IMR-90 (cell line): ENCODE results near the gene OFD1. TPM values are rescaled to one million over a fixed set of nuclear protein-coding genes. Genes with fewer than 3 reads are reported as not detected.

Experiments used
- ATAC-seq: fragments of 200-7000 bp; cut with Tn5 transposase; 2 replicates; pipeline ENCODE4 v1.9.1; 2020; ENCODE audit warnings: low read depth, mild to moderate bottlenecking, moderate library complexity
- BruUV-seq: library from RNA; stranded (reverse); fragments of 400-500 nt; replicated peaks from 2 replicates; lab custom pipeline; 2021; lab: Mats Ljungman, UMichigan
- CTCF ChIA-PET: fragments of 300-600 bp; formaldehyde crosslinking; extraction: SDS; loops from one replicate; lab custom pipeline; 2021; ENCODE audit warnings: antibody characterized with exemption; lab: Yijun Ruan, JAX
- POLR2A ChIA-PET: fragments of 300-600 bp; sonication (Branson Sonifier 250); formaldehyde crosslinking; loops from one replicate; lab custom pipeline; 2022; ENCODE audit warnings: antibody characterized with exemption; ENCODE audit not compliant: unreplicated experiment; lab: Charles Lee
- DNase-seq: peaks from one replicate; pipeline ENCODE4 v3.0.0; 2013
- H2AFZ ChIP-seq: replicated peaks from 2 replicates; pipeline ENCODE3; 2013; ENCODE audit warnings: low read length, mild to moderate bottlenecking; ENCODE audit not compliant: poor library complexity
- H2AK5ac ChIP-seq: 2 replicates; pipeline ENCODE4 v1.6.1; 2013; ENCODE audit warnings: low read depth, low read length, inconsistent platforms
- H2AK9ac ChIP-seq: replicated peaks from 2 replicates; pipeline ENCODE3; 2013; ENCODE audit warnings: mild to moderate bottlenecking, low read depth, low read length, moderate library complexity; ENCODE audit not compliant: poor library complexity
- H2BK120ac ChIP-seq: 2 replicates; pipeline ENCODE4 v1.6.1; 2013; ENCODE audit warnings: low read depth, low read length, inconsistent platforms
- H2BK15ac ChIP-seq: 3 replicates; pipeline ENCODE4 v1.6.1; 2013; ENCODE audit warnings: low read depth, low read length, inconsistent platforms
- H2BK20ac ChIP-seq: 2 replicates; pipeline ENCODE4 v1.6.1; 2013; ENCODE audit warnings: low read depth, mild to moderate bottlenecking, inconsistent platforms, low read length, moderate library complexity
- H2BK5ac ChIP-seq: 2 replicates; pipeline ENCODE4 v1.6.1; 2013; ENCODE audit warnings: mild to moderate bottlenecking, low read depth, low read length, inconsistent platforms; ENCODE audit not compliant: poor library complexity, severe bottlenecking
- H3K14ac ChIP-seq: replicated peaks from 2 replicates; pipeline ENCODE4 v1.6.1; 2013; ENCODE audit warnings: low read depth, low read length, inconsistent platforms
- H3K18ac ChIP-seq: 2 replicates; pipeline ENCODE4 v1.6.1; 2013; ENCODE audit warnings: low read depth, low read length, control low read depth
- H3K23ac ChIP-seq: 2 replicates; pipeline ENCODE4 v1.6.1; 2013; ENCODE audit warnings: low read depth, low read length, inconsistent platforms
- H3K27ac ChIP-seq: 2 replicates; pipeline ENCODE4 v1.5.1; 2013; ENCODE audit warnings: mild to moderate bottlenecking, control low read depth, low read length; ENCODE audit not compliant: insufficient read depth
- H3K27me3 ChIP-seq: 2 replicates; pipeline ENCODE4 v1.6.1; 2013; ENCODE audit warnings: low read length; ENCODE audit not compliant: control insufficient read depth, insufficient read depth
- H3K36me3 ChIP-seq: 2 replicates; pipeline ENCODE4 v1.6.1; 2013; ENCODE audit warnings: low read length, mixed read lengths; ENCODE audit not compliant: control insufficient read depth, insufficient read depth
- H3K4ac ChIP-seq: 2 replicates; pipeline ENCODE4 v1.6.1; 2013; ENCODE audit warnings: low read depth, low read length, inconsistent platforms
- H3K4me1 ChIP-seq: 2 replicates; pipeline ENCODE4 v1.6.1; 2013; ENCODE audit warnings: low read length, mixed read lengths; ENCODE audit not compliant: control insufficient read depth, insufficient read depth
- H3K4me2 ChIP-seq: 2 replicates; pipeline ENCODE4 v1.6.1; 2013; ENCODE audit warnings: low read depth, mild to moderate bottlenecking, control low read depth, low read length, moderate library complexity
- H3K4me3 ChIP-seq: 2 replicates; pipeline ENCODE4 v1.5.1; 2013; ENCODE audit warnings: low read depth, mild to moderate bottlenecking, control low read depth, low read length, moderate library complexity; ENCODE audit not compliant: insufficient read depth
- H3K56ac ChIP-seq: 2 replicates; pipeline ENCODE4 v1.6.1; 2013; ENCODE audit warnings: low read length, inconsistent platforms; ENCODE audit not compliant: insufficient read depth; ENCODE audit errors: extremely low read depth
- H3K79me1 ChIP-seq, 2 experiments: 2 replicates each; pipeline ENCODE4 v1.6.1; 2013; ENCODE audit warnings: low read length in 2 of 2, inconsistent platforms in 1 of 2, low read depth in 1 of 2
- H3K9ac ChIP-seq: 2 replicates; pipeline ENCODE4 v1.6.1; 2013; ENCODE audit warnings: low read depth, low read length, control low read depth
- H3K9me1 ChIP-seq: 2 replicates; pipeline ENCODE4 v1.6.1; 2013; ENCODE audit warnings: low read length, inconsistent platforms; ENCODE audit not compliant: insufficient read depth
- H3K9me3 ChIP-seq: 2 replicates; pipeline ENCODE4 v1.6.1; 2013; ENCODE audit warnings: low read length; ENCODE audit not compliant: control insufficient read depth, insufficient read depth
- H4K20me1 ChIP-seq: 2 replicates; pipeline ENCODE4 v1.6.1; 2013; ENCODE audit warnings: low read length, inconsistent platforms; ENCODE audit not compliant: insufficient read depth
- H4K5ac ChIP-seq: 2 replicates; pipeline ENCODE4 v1.6.1; 2013; ENCODE audit warnings: mild to moderate bottlenecking, low read depth, low read length, control low read depth
- H4K8ac ChIP-seq, 2 experiments: 2 replicates each; pipeline ENCODE4 v1.6.1; 2013; ENCODE audit warnings: low read depth in 2 of 2, low read length in 2 of 2, control low read depth in 1 of 2, inconsistent platforms in 1 of 2
- H4K91ac ChIP-seq: 2 replicates; pipeline ENCODE4 v1.6.1; 2013; ENCODE audit warnings: low read depth, low read length, inconsistent platforms; ENCODE audit not compliant: insufficient read depth
- MXI1 ChIP-seq: IDR thresholded peaks from 2 replicates; pipeline ENCODE4 v1.6.1; 2012; ENCODE audit warnings: low read depth, mild to moderate bottlenecking, low read length, moderate library complexity, borderline replicate concordance
- WGBS, 2 experiments: methylation state at CpG; one replicate each; pipeline versions ENCODE4 v1.1.5 to v1.1.7; 2013; ENCODE audit warnings: missing lambda C conversion rate in 2 of 2; ENCODE audit not compliant: insufficient read length in 1 of 2; ENCODE audit errors: extremely low coverage in 2 of 2; 5-methylcytosine and 5-hydroxymethylcytosine counted together
- dilution Hi-C: fragments of 300-500 bp; cut with HindIII; formaldehyde crosslinking; loops from one replicate; pipeline ENCODE4 v1.14.3; 2018; ENCODE audit warnings: low sequenced_read_pairs; ENCODE audit not compliant: unreplicated experiment
- in situ Hi-C: fragments of 300-500 bp; cut with MboI; formaldehyde crosslinking; loops from 3 replicates; pipeline ENCODE4 v1.14.3; 2019; ENCODE audit warnings: low sequenced_read_pairs, inconsistent platforms, mixed read lengths
- intact Hi-C: fragments of 100-400 bp; cut with micrococcal nuclease; formaldehyde crosslinking; loops from 2 replicates; pipeline ENCODE4 v1.10.0; 2022
- polyA plus RNA-seq, 3 experiments: library from polyadenylated mRNA; depleted of rRNA; stranded (reverse); fragments of >200 nt; gene quantifications; 2 replicates each; pipeline ENCODE4 v1.2.3, GENCODE V29; 2012; ENCODE audit warnings: low replicate concordance in 1 of 3
- total RNA-seq: library from RNA; depleted of rRNA; stranded (reverse); fragments of >200 nt; gene quantifications from 2 replicates; pipeline ENCODE4 v1.2.3, GENCODE V29; 2012

Gene OFD1
- total and polyA plus RNA-seq, 2 of the 4 experiments (the other 2 are of a cell fraction) = 8.4 to 8.6 TPM

DNA sequence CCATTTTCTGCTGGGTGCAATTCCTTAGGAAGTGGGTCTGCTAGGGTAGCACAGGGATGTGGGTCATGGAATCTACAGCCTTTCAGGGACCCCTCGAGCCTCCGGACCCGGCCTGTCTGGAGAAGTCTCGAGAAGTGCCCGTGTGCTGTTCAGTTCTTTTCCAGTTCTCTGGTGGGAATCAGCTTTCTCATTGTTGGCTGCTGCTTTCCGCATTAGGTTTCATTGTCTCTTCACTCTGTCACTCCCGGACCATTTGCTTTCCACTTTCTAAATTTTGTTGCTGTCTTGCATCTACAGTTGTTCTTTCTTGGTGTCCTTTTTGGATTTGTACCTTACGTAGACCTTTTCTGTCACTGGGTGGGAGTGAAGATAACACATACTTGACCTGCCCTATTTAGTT lies 39.6 kb upstream of the OFD1 start:
- Histone ChIP-seq H2BK20ac (no peak overlapping the region), H3K23ac (no peak overlapping the region), H3K27me3 (no peaks in the 10 kb centered on the region; the same call in 1 of the 2 replicates), H2AK5ac (no peak overlapping the region), H3K4me3 (no peak overlapping the region), H4K5ac (no peak overlapping the region), H2AFZ (no peak overlapping the region), H3K27ac (no peak overlapping the region), H2BK15ac (no peak overlapping the region), H3K4me1 (peaks cover 11% of the 10 kb centered on the region), H2AK9ac (no peak overlapping the region), H3K79me1 (peaks cover 23 to 54% of the 10 kb centered on the region in 2 experiments), H3K56ac (no peak overlapping the region), H2BK5ac (no peak overlapping the region), H3K9me3 (no peaks in the 10 kb centered on the region), H3K9me1 (peaks cover 3% of the 10 kb centered on the region; the same call in 1 of the 2 replicates), H2BK120ac (no peak overlapping the region), H4K20me1 (peaks cover 57% of the 10 kb centered on the region), H3K36me3 (peaks cover 2% of the 10 kb centered on the region), H3K9ac (no peak overlapping the region), H3K4ac (no peak overlapping the region), H4K8ac (no peak overlapping the region), H3K14ac (no peak overlapping the region), H3K4me2 (no peak overlapping the region), H4K91ac (no peak overlapping the region), H3K18ac (no peak overlapping the region)
- no peak for TF ChIP-seq MXI1
- ATAC-seq = no peak
- no peak for DNase-seq
- in situ Hi-C loops (no loop called here), dilution Hi-C loops (no loop called here), intact Hi-C loops (loop anchor here (5.0 kb wide), 1 partner anchor 37 kb away; the partner anchor contains the start of genes OFD1 and TRAPPC2)
- 84% methylated on average over 5 of the region's 8 CpGs; no CpG with 5 or more reads in 1 of the 2 experiments for WGBS, 2 experiments
- no TSS peak for BruUV-seq
- ChIA-PET CTCF (interaction anchor here (1.2 kb wide), 1 partner anchor 10 kb away, joined by 5 read pairs; no protein-coding TSS in a partner anchor), POLR2A (interaction anchor here (0.5 kb wide), 1 partner anchor 27 kb away, joined by 5 read pairs; no protein-coding TSS in a partner anchor)
